ENCODE data around the gene RAD50.
A peak's percentile ranks its signal among the peaks of the same experiment; 100 is the strongest.
"Not testable (repeated sequence)": the region's sequence is repeated elsewhere in the genome, so short reads cannot be mapped to it uniquely, and the experiment has no call there.

The RAD50 gene

GRCh38 chr5:132591145-132591544 is 34.4 kb downstream of the RAD50 start:
- no peak for DNase-seq

GRCh38 chr5:132592521-132592920 is 35.7 kb downstream of the RAD50 start:
- DNase-seq: no peak
- no peaks in the 10 kb centered on the region for H3K27me3 Mint-ChIP-seq

More at GRCh38 chr5:132591145-132591544, 34.4 kb downstream of the RAD50 start:
- Mint-ChIP-seq H3K27me3 (no peaks in the 10 kb centered on the region), H3K4me3 (no peak overlapping the region), H3K9me3 (no peaks in the 10 kb centered on the region), H3K4me1 (no peaks in the 10 kb centered on the region), H3K27ac (no peak overlapping the region)
- no peak for ATAC-seq

GRCh38 chr5:132594170-132594569 is 37.4 kb downstream of the RAD50 start:
- Mint-ChIP-seq H3K27me3 (no peaks in the 10 kb centered on the region), H3K27ac (no peak overlapping the region), H3K4me1 (no peaks in the 10 kb centered on the region), H3K4me3 (no peak overlapping the region), H3K9me3 (no peaks in the 10 kb centered on the region)
- ATAC-seq (no peak), DNase-seq (no peak)

More at GRCh38 chr5:132592521-132592920, 35.7 kb downstream of the RAD50 start:
- H3K4me1 Mint-ChIP-seq: no peaks in the 10 kb centered on the region
- no peak overlapping the region for H3K4me3 Mint-ChIP-seq
- H3K27ac Mint-ChIP-seq: no peak overlapping the region
- no peaks in the 10 kb centered on the region for H3K9me3 Mint-ChIP-seq
- ATAC-seq: no peak

DNA sequence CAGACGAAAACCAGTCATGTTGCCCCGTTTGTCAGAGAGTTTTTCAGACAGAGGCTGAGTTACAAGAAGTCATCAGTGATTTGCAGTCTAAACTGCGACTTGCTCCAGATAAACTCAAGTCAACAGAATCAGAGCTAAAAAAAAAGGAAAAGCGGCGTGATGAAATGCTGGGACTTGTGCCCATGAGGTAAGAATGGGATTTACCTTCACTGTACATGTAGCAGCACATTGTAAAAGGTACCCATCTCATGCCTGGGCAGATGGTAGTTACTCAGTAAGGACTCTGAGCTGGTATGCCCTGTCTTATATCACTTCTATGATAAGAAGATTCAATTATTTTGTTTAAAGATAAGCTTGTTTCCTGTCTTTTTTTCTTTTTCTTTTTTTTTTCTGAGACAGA is 38.8 kb downstream of the RAD50 start:
- Mint-ChIP-seq H3K4me1 (no peaks in the 10 kb centered on the region), H3K27ac (no peak overlapping the region), H3K4me3 (no peak overlapping the region), H3K27me3 (no peaks in the 10 kb centered on the region), H3K9me3 (no peaks in the 10 kb centered on the region)
- ATAC-seq (no peak), DNase-seq (no peak)

GRCh38 chr5:132601071-132601728 is 44.4 kb downstream of the RAD50 start:
- Mint-ChIP-seq H3K27me3 (no peaks in the 10 kb centered on the region), H3K27ac (peak overlapping the region in 1 of 2 donors; percentile 74)
- DNase-seq: no peak

DNA sequence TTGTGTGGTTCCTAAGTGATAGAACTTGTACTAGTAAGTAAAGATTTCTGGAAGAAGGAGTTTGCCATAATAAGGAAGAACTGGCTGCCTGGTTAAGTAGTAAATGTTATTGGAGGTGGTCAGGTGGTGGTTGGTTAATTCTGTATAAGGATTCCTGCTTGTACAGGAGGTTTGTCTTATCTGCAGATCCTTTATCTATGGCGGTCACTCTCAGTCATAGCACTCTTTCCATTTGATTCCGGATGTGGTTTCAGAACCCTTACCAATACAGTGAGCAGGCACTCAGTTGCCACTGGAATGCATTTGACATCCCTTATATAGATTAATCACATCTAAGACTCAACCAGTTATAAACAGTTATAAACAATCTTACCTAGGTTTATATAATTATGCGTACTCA is 50.3 kb downstream of the RAD50 start:
- Mint-ChIP-seq H3K4me1 (no peaks in the 10 kb centered on the region), H3K27me3 (no peaks in the 10 kb centered on the region), H3K27ac (peak overlapping the region in 1 of 2 donors; percentile 20), H3K9me3 (no peaks in the 10 kb centered on the region), H3K4me3 (no peak overlapping the region)
- ATAC-seq (no peak), DNase-seq (no peak)

More at GRCh38 chr5:132601071-132601728, 44.4 kb downstream of the RAD50 start:
- H3K4me1 Mint-ChIP-seq: no peaks in the 10 kb centered on the region
- no peak overlapping the region for H3K4me3 Mint-ChIP-seq
- no peak for ATAC-seq
- H3K9me3 Mint-ChIP-seq: no peaks in the 10 kb centered on the region

- no peaks in the 10 kb centered on the region for H3K4me1 Mint-ChIP-seq
- ATAC-seq (no peak), DNase-seq (no peak)
- no peak overlapping the region for H3K27ac Mint-ChIP-seq
- H3K27me3 Mint-ChIP-seq: no peaks in the 10 kb centered on the region
- no peak overlapping the region for H3K4me3 Mint-ChIP-seq
- no peaks in the 10 kb centered on the region for H3K9me3 Mint-ChIP-seq
Measured at GRCh38 chr5:132608107-132608506, 51.3 kb downstream of the RAD50 start.

- H3K9me3 Mint-ChIP-seq: no peaks in the 10 kb centered on the region
- H3K27ac Mint-ChIP-seq: no peak overlapping the region
- ATAC-seq: no peak
- no peak overlapping the region for H3K4me3 Mint-ChIP-seq
- DNase-seq: no peak
- H3K4me1 Mint-ChIP-seq: no peaks in the 10 kb centered on the region
- no peaks in the 10 kb centered on the region for H3K27me3 Mint-ChIP-seq
Measured at GRCh38 chr5:132611965-132612364, 55.2 kb downstream of the RAD50 start.

DNA sequence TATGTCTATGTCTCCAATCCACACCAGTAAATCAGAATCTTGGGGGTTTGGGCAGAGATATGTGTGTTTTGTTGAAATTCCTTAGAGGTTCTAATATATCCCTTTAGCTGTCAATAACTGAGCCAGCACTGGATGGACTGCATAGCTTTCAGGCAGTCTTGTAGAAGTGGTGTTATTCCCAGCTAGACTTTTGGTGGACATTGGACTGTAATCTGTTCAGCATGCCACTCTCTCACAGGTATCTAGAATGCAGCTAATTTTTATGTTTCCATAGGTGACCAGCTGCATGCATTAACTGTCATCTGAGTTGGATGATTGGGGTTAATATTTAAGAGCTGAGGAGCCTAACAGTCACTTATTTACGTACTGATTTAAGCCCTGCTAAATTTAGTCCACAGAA is 56.1 kb downstream of the RAD50 start:
- no peaks in the 10 kb centered on the region for H3K9me3 Mint-ChIP-seq
- H3K27ac Mint-ChIP-seq: no peak overlapping the region
- ATAC-seq: no peak
- no peaks in the 10 kb centered on the region for H3K27me3 Mint-ChIP-seq
- no peak for DNase-seq
- H3K4me3 Mint-ChIP-seq: no peak overlapping the region
- H3K4me1 Mint-ChIP-seq: no peaks in the 10 kb centered on the region

DNA sequence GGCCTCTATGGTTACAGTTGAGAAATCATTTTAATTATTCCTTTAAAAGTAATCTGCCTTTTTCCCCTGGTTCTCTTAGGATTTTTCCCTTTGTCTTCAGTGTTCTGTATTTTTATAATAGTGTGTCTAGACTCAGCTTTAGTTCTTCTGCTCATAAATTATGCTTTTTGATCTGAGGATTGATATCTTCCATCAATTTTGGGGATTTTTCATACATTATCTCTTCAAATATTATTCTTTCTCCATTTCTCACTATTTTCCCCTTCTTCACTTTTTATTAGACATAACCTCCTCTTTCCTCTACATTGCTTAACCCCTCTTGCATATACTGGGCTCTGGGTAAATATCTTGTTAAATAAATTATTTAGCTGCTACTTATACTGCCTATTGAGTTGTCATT is 64.9 kb downstream of the RAD50 start:
- H3K4me1 Mint-ChIP-seq: peaks cover 10% of the 10 kb centered on the region
- H3K4me3 Mint-ChIP-seq: no peak overlapping the region
- H3K27me3 Mint-ChIP-seq: no peaks in the 10 kb centered on the region
- ATAC-seq (no peak), DNase-seq (no peak)
- no peak overlapping the region for H3K27ac Mint-ChIP-seq
- no peaks in the 10 kb centered on the region for H3K9me3 Mint-ChIP-seq

DNA sequence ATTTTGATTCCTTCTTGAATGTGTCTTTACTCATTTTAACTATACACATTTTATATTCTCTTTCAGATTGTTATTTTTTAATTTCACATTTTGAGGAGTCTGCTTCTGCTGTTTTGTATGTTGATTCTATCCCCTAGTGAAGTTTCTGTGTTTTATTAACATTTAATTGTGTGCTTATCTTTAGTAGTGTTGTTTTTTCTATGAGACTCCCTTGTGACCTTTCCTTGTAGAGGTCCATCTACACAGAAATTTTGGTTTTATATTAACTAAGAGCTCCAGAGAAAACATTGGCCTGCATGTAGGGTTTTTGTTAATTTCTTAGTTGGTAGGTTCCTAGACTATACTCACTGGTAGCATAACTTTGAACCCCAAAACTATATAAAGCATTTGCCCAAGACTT is 65.8 kb downstream of the RAD50 start:
- Mint-ChIP-seq H3K4me1 (peaks cover 10% of the 10 kb centered on the region), H3K27ac (no peak overlapping the region), H3K4me3 (no peak overlapping the region), H3K27me3 (no peaks in the 10 kb centered on the region), H3K9me3 (no peaks in the 10 kb centered on the region)
- ATAC-seq (no peak), DNase-seq (no peak)

DNA sequence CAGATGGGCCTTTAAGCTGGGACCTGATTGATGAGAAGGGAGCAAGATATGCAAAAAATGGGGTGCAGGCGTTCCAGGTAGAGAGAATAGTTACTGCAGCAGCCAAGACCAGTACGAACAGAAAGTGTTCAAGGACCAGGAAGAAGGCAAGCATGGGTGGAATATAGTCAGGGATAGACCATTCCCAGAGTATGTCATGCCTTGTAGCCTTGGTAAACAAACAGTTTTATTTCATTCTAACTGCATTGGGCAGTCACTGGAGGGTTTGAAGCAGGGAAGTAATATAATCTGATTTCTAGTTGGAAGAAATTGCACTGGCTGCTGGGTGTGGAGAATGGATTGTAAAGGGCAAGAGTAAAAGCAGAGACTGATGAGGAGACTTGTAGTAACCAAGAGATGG is 70.7 kb downstream of the RAD50 start:
- H3K27ac Mint-ChIP-seq: peak overlapping the region in 1 of 2 donors; percentile 0
- DNase-seq: no peak
- peaks cover 31% of the 10 kb centered on the region for H3K4me1 Mint-ChIP-seq
- no peak overlapping the region for H3K4me3 Mint-ChIP-seq
- H3K27me3 Mint-ChIP-seq: no peaks in the 10 kb centered on the region
- ATAC-seq: no peak
- no peaks in the 10 kb centered on the region for H3K9me3 Mint-ChIP-seq

DNA sequence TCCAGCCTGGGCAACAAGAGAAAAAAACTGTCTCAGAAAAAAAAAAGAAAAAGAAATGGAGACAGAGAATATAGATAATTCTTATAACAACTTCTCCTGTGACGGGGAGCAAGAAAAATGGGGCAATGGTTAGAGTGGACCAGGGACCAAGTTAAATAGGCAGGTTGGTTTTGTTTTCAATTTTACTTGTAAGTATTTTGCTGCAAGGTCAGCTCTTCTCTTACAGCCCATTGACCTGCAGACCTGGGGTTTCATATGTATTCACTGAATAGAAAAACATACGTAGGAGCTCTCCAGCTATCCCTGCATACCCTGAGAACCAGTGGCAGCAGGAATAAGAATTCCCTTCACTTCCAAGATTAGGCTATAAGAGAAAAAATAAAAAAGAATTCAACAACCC is 72.0 kb downstream of the RAD50 start:
- Mint-ChIP-seq H3K9me3 (no peaks in the 10 kb centered on the region), H3K27ac (no peak overlapping the region), H3K27me3 (no peaks in the 10 kb centered on the region), H3K4me1 (peaks cover 26% of the 10 kb centered on the region), H3K4me3 (no peak overlapping the region)
- no peak for ATAC-seq
- DNase-seq: no peak

GRCh38 chr5:132629230-132629944 is 72.6 kb downstream of the RAD50 start:
- Mint-ChIP-seq H3K27me3 (no peaks in the 10 kb centered on the region), H3K9me3 (no peaks in the 10 kb centered on the region), H3K27ac (no peak overlapping the region), H3K4me3 (no peak overlapping the region), H3K4me1 (peaks cover 26% of the 10 kb centered on the region)
- DNase-seq: no peak
- no peak for ATAC-seq

DNA sequence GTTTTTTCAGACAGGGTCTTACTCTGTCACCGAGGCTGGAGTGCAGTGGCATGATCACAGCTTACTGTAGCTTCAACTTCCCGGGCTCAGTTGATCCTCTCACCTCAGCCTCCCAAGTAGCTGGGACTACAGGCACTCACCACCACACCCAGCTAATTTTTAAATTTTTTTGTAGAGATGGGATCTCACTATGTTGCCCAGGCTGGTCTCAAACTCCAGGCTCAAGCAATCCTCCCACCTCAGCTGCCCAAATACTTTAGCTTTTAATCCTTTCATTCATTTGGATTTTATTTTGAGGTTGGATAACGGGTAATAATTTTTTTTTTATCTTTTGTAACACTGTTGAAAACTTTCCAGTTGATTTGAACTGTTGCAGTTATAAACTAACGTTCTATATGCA is 76.8 kb downstream of the RAD50 start:
- H3K27me3 Mint-ChIP-seq, H3K27ac Mint-ChIP-seq, DNase-seq, ATAC-seq, H3K4me3 Mint-ChIP-seq, H3K9me3 Mint-ChIP-seq: not testable (repeated sequence)
- H3K4me1 Mint-ChIP-seq: peaks cover 65% of the 10 kb centered on the region

GRCh38 chr5:132635873-132636272 is 79.1 kb downstream of the RAD50 start:
- H3K4me3 Mint-ChIP-seq: peak overlapping the region; percentile 50 to 53
- peak overlapping the region; percentile 38 to 49 for H3K27ac Mint-ChIP-seq
- H3K4me1 Mint-ChIP-seq: peaks cover 81% of the 10 kb centered on the region
- no peaks in the 10 kb centered on the region for H3K27me3 Mint-ChIP-seq
- DNase-seq (no peak), ATAC-seq (peak; percentile 80)
- H3K9me3 Mint-ChIP-seq: no peaks in the 10 kb centered on the region
